Subcutaneous abdominal adipose tissue (tissue), 5 donors: ENCODE measurements around the gene PLA2G12A.
A peak's percentile ranks its signal among the peaks of the same experiment; 100 is the strongest.

Experiments used
- H3K27ac ChIP-seq: one replicate; pipeline ENCODE4 v1.7.0; 2013; ENCODE audit warnings: low read depth, mild to moderate bottlenecking, inconsistent platforms, low read length, moderate library complexity
- H3K27me3 ChIP-seq, 5 donors: one replicate each; pipeline ENCODE4 v1.7.0; 2013; ENCODE audit warnings: low read length in 5 of 5, inconsistent platforms in 1 of 5; ENCODE audit not compliant: control insufficient read depth in 5 of 5, insufficient read depth in 4 of 5
- H3K36me3 ChIP-seq, 5 donors: one replicate each; pipeline ENCODE4 v1.7.0; 2013; ENCODE audit warnings: low read length in 5 of 5; ENCODE audit not compliant: control insufficient read depth in 5 of 5, insufficient read depth in 5 of 5
- H3K4me1 ChIP-seq, 5 donors: one replicate each; pipeline ENCODE4 v1.7.0; 2013; ENCODE audit warnings: low read length in 5 of 5, mild to moderate bottlenecking in 3 of 5, moderate library complexity in 1 of 5; ENCODE audit not compliant: control insufficient read depth in 5 of 5, insufficient read depth in 5 of 5
- H3K4me3 ChIP-seq, 5 donors: one replicate each; pipeline ENCODE4 v1.7.0; 2013; ENCODE audit warnings: low read length in 5 of 5, low read depth in 1 of 5
- H3K9ac ChIP-seq, 5 donors: one replicate each; pipeline ENCODE4 v1.7.0; 2013; ENCODE audit warnings: low read length in 5 of 5, mild to moderate bottlenecking in 4 of 5, moderate library complexity in 3 of 5
- H3K9me3 ChIP-seq, 5 donors: one replicate each; pipeline ENCODE4 v1.7.0; 2013; ENCODE audit warnings: low read length in 5 of 5; ENCODE audit not compliant: control insufficient read depth in 5 of 5
- donor health status: healthy.
- donor health status: healthy.
- donor health status: healthy.
- donor health status: healthy.
- donor health status: healthy.

Gene PLA2G12A

DNA sequence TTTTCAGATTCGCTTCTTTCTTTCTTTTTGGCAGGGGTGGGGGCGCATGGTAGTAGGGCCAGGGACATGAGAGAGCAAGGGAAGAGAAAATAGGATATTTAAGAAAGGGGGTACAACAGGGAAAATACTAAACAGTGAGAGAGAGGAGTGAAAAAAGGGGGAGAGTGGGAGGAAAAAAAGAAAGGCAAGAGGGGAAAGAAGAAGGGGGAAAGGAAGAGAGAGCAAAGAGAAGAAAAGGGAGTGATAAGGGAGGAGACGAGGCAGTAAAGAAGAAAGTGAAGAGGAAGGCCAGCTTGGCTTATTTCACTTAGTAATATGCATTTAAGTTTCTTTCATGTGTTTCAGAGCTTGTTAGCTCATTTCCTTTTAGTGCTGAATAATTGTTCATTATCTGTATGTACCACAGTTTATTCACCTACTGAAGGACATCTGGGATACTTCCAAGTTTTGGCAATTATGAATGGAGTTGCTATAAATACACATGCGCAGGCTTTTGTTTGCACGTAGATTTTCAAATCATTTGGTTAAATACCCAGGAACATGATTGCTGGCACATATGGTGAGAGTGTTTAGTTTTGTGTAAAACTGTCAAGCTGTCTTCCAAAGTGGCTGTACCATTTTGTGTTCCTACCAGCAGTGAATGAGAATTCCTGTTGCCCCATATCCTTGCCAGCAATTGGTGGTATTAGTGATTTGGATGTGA, 63.9 kb downstream of the PLA2G12A start:
- Histone ChIP-seq H3K9me3 (no peaks in the 10 kb centered on the region), H3K4me1 (peaks cover 0 to 2% (median 0%) of the 10 kb centered on the region in 5 donors), H3K9ac (no peak overlapping the region), H3K27me3 (no peaks in the 10 kb centered on the region), H3K27ac (no peak overlapping the region), H3K36me3 (peaks cover 0 to 6% (median 0%) of the 10 kb centered on the region in 5 donors), H3K4me3 (no peak overlapping the region)

DNA sequence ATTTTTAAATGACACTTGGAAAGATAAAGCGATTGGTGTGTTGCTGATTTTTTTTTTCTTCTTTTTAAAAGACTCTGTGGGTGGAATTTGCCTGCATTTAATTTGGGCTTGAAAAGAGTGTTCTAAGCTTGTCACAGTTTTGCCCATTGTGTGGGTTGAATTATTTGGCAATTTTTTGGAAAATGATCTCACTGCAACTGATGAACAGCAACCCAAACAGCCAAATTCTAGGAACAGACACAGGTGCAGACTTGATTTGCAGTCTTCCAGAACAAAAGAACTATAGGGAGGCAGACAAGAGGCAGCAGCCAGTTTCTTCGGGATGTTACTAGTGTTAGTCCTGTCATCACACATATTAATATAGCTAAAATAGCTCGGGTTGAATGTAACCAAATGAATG, 67.1 kb downstream of the PLA2G12A start:
- no peak overlapping the region for H3K4me3 ChIP-seq
- no peaks in the 10 kb centered on the region for H3K9me3 ChIP-seq
- no peaks in the 10 kb centered on the region for H3K27me3 ChIP-seq
- H3K4me1 ChIP-seq: peaks cover 0 to 2% (median 0%) of the 10 kb centered on the region in 5 donors
- peak overlapping the region in 1 of 5 donors; percentile 37 for H3K9ac ChIP-seq
- peaks cover 0 to 6% (median 0%) of the 10 kb centered on the region in 5 donors for H3K36me3 ChIP-seq
- H3K27ac ChIP-seq: no peak overlapping the region

DNA sequence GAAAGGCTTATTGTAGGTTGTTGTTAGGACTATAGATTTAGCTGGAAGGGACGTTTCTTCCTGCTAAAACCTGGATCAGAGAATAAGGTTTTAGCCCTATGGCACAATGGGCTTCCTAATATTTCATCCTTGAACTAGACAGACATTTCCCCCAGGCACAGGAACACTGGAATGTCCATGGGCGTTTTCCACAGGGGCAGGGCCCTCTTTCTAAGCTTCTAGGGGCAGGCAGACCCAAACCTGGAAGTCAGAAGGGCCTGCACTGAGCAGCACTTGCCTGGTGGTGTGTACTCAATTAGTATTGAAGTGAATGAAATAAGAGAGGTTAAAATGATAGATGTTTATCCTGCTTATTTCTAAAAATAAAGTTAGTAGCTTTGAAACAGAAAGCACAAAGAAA, 67.8 kb downstream of the PLA2G12A start:
- Histone ChIP-seq H3K9ac (no peak overlapping the region), H3K36me3 (peaks cover 0 to 6% (median 0%) of the 10 kb centered on the region in 5 donors), H3K27me3 (no peaks in the 10 kb centered on the region), H3K9me3 (no peaks in the 10 kb centered on the region), H3K27ac (no peak overlapping the region), H3K4me3 (no peak overlapping the region), H3K4me1 (peaks cover 0 to 2% (median 0%) of the 10 kb centered on the region in 5 donors)
